ENCODE measurements around the gene TSPAN11. TPM values are rescaled to one million over a fixed set of nuclear protein-coding genes. Genes with fewer than 3 reads are reported as not detected.
"Not testable (repeated sequence)": the region's sequence is repeated elsewhere in the genome, so short reads cannot be mapped to it uniquely, and the experiment has no call there.

TSPAN11 gene
- total RNA-seq, 1 donor from 2014 or later = 31.0 TPM

DNA sequence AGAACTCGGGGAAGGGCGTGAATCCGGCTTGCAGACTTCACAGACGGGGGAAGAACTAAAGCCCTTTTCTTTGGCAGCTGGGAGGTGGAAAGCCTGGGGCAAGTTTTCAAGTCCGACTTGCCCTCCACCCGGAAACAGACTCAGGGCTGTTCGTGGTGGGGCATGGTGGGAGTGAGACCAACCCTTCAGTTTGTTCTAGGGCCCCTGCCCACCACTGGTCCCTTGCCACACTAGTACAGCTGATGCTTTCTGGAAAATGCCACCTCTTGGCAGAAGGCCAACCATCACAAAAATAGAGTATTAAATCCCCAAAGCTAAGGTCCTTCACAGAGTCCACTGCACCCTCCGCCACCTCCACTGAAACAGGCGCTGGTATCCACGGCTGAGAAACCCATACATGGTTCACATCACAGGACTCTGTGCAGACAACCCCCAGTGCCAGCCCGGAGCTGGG, 96.8 kb downstream of the TSPAN11 start:
- DNase-seq = no peak
- TF ChIP-seq, protein P1, sequence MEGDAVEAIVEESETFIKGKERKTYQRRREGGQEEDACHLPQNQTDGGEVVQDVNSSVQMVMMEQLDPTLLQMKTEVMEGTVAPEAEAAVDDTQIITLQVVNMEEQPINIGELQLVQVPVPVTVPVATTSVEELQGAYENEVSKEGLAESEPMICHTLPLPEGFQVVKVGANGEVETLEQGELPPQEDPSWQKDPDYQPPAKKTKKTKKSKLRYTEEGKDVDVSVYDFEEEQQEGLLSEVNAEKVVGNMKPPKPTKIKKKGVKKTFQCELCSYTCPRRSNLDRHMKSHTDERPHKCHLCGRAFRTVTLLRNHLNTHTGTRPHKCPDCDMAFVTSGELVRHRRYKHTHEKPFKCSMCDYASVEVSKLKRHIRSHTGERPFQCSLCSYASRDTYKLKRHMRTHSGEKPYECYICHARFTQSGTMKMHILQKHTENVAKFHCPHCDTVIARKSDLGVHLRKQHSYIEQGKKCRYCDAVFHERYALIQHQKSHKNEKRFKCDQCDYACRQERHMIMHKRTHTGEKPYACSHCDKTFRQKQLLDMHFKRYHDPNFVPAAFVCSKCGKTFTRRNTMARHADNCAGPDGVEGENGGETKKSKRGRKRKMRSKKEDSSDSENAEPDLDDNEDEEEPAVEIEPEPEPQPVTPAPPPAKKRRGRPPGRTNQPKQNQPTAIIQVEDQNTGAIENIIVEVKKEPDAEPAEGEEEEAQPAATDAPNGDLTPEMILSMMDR (IDR thresholded peaks at IDR 0.05; ENCODE audit: partially characterized antibody, unreplicated experiment) = no peak

DNA sequence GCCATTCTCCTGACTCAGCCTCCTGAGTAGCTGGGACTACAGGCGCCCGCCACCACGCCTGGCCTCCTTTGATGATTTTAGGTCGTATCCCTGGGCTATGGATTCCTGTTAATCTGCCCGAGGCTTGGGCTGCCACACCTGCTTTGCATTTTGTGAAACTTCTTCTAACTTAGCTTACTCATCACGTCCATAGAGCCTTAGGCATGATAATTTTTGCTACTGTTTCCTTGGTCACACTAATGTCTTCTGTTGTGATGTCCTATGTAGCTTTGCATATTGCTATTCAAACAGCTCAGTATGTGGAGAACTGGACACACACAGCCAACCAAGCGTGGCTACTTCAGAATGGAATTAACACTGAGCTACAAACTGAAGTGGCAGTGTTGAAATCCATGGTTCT, 99.7 kb downstream of the TSPAN11 start:
- TF ChIP-seq, protein P1 (IDR thresholded peaks at IDR 0.05; ENCODE audit: partially characterized antibody, unreplicated experiment) = no peak
- no peaks in the 10 kb centered on the region for H3K36me3 Mint-ChIP-seq (ENCODE audit: unreplicated experiment)
- H3K4me3 Mint-ChIP-seq (ENCODE audit: unreplicated experiment) = no peak overlapping the region
- no peak for DNase-seq
- H3K9me3 Mint-ChIP-seq (ENCODE audit: unreplicated experiment) = no peaks in the 10 kb centered on the region
- H3K4me1 Mint-ChIP-seq (ENCODE audit: low read depth, unreplicated experiment) = peaks cover 6% of the 10 kb centered on the region
- H3K27ac Mint-ChIP-seq (ENCODE audit: unreplicated experiment) = no peak overlapping the region
- peaks cover 2% of the 10 kb centered on the region for H3K27me3 Mint-ChIP-seq (ENCODE audit: unreplicated experiment)

More for the DNA sequence above, 96.8 kb downstream of the TSPAN11 start:
- Mint-ChIP-seq H3K9me3 (ENCODE audit: unreplicated experiment) (peaks cover 3% of the 10 kb centered on the region), H3K4me3 (ENCODE audit: unreplicated experiment) (no peak overlapping the region), H3K27me3 (ENCODE audit: unreplicated experiment) (peaks cover 2% of the 10 kb centered on the region), H3K4me1 (ENCODE audit: low read depth, unreplicated experiment) (peaks cover 6% of the 10 kb centered on the region), H3K27ac (ENCODE audit: unreplicated experiment) (no peak overlapping the region), H3K36me3 (ENCODE audit: unreplicated experiment) (no peaks in the 10 kb centered on the region)

DNA sequence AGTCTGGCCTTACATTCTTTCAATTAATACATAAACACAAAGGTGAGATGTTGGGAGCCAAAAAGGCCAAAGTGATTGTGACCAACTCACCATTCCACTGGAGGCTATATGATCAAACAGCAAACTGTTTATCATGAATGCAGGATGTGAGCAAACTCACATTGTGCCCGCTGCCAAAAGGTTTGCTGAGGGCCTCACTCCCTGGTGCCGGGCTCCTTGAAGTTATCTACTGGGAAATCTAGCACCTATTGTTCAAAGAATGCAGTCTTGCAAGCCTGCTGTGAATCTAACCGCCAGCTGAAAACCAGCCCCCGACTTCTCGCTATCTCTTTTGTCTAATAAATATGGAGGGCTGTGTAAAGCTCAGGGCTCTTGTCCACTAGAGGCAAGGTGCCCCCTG, 100.5 kb downstream of the TSPAN11 start:
- H3K9me3 Mint-ChIP-seq (ENCODE audit: unreplicated experiment); DNase-seq: not testable (repeated sequence)

DNA sequence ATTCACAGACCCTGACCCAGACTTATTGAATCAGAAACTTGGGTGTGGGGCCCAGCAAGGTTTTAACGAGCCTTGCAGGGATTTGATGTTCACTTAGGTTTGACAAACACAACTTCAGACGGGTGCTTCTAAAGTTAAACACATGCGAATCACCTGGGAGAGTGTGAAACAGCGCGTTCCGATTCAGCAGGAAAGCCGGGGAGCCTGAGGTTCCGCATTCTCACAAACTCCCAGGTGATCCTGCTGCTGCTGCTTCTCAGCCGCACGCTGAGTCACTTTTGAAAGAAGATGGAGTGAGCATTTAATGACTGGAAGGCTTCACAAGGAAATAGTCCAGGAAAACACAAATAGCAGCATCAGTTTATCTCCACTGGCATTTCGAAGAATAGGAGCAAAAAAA, 102.9 kb downstream of the TSPAN11 start:
- no peak for DNase-seq
- TF ChIP-seq, protein P1 (IDR thresholded peaks at IDR 0.05; ENCODE audit: partially characterized antibody, unreplicated experiment) = no peak
- H3K4me1 Mint-ChIP-seq (ENCODE audit: low read depth, unreplicated experiment) = no peaks in the 10 kb centered on the region
- no peaks in the 10 kb centered on the region for H3K9me3 Mint-ChIP-seq (ENCODE audit: unreplicated experiment)
- H3K27ac Mint-ChIP-seq (ENCODE audit: unreplicated experiment) = no peak overlapping the region
- peaks cover 2% of the 10 kb centered on the region for H3K27me3 Mint-ChIP-seq (ENCODE audit: unreplicated experiment)
- no peaks in the 10 kb centered on the region for H3K36me3 Mint-ChIP-seq (ENCODE audit: unreplicated experiment)
- H3K4me3 Mint-ChIP-seq (ENCODE audit: unreplicated experiment) = no peak overlapping the region

More for the DNA sequence above, 100.5 kb downstream of the TSPAN11 start:
- not testable (repeated sequence) for H3K27me3 Mint-ChIP-seq (ENCODE audit: unreplicated experiment); H3K4me1 Mint-ChIP-seq (ENCODE audit: low read depth, unreplicated experiment); H3K27ac Mint-ChIP-seq (ENCODE audit: unreplicated experiment); H3K36me3 Mint-ChIP-seq (ENCODE audit: unreplicated experiment); H3K4me3 Mint-ChIP-seq (ENCODE audit: unreplicated experiment)

DNA sequence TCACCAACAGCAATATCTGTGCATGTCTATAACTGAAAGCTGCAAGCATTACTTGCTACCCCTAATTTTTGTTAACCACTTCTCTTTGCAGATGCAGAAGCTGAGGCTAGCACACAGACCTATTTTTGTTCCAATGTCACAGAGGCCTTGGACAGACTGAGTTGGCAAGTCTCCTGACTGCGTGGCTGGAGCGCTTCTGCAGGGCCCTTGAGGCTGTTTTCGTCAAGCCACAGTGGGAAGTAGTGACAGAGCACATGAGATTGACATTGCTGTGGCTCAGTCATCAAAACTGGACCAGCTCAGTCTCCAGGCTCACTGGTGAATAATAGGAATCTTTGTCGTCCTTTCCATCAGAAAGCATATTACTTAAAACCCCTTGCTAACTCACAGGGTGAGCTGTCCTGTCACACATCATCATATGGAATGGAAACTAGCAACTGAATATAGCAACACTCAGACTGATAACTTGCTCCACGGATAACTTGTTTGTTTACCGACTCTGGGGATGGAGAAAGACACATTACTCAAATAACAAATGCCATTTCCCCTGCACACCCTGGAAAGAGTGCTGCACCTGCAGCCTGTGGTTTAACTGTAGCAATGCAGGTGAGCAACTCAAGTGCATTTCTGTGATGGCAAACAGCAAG, 103.5 kb downstream of the TSPAN11 start:
- TF ChIP-seq, protein P1 (IDR thresholded peaks at IDR 0.05; ENCODE audit: partially characterized antibody, unreplicated experiment) = no peak
- H3K27ac Mint-ChIP-seq (ENCODE audit: unreplicated experiment) = no peak overlapping the region
- no peak for DNase-seq
- no peaks in the 10 kb centered on the region for H3K36me3 Mint-ChIP-seq (ENCODE audit: unreplicated experiment)
- H3K27me3 Mint-ChIP-seq (ENCODE audit: unreplicated experiment) = peaks cover 4% of the 10 kb centered on the region
- H3K4me1 Mint-ChIP-seq (ENCODE audit: low read depth, unreplicated experiment) = no peaks in the 10 kb centered on the region
- H3K9me3 Mint-ChIP-seq (ENCODE audit: unreplicated experiment) = no peaks in the 10 kb centered on the region
- no peak overlapping the region for H3K4me3 Mint-ChIP-seq (ENCODE audit: unreplicated experiment)

Data from glutamatergic neuron (in vitro differentiated cells).